Measurements from ENCODE around the gene AMT.

Gene AMT

DNA sequence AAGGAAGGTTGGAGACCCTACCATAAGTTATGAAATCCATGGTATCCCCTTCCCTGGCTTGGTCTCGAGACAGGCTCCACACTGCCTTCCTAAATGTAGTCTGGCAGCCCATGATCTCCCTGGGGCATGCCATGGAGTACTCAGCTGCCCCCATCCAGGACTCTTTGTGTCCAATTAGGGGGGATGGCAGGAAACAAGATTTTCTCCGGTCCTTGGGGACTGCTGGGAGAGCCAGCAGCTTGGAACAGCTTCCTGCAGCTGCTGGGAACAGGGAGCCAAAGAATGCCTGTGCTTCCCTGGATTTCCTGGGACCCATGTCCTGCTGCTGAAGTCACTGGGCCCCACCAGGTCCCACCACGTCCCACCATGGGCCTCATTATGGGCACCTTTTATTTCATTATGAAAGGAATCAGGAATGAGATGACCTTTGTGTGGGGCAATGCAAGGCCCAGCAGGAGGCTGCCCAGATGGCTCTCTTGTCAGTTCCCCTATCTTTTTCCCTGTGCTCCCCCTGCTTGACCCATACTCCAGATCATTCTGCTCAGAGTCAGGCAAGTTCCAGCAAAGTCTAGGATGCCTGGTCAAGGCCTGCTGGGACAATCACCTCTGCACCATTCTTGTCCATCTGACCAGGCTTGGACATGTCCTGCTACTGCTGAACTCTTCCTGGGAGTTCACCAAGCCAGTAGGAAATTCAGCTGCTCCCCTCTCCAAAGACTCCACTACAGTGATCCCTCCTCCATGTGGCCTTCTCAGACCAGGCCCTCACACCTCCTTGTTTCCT lies 32.8 kb upstream of the AMT start:
- H3K36me3 ChIP-seq (ENCODE audit: control insufficient read depth, insufficient read depth, low read length), result no peaks in the 10 kb centered on the region
- TF ChIP-seq, protein P1, sequence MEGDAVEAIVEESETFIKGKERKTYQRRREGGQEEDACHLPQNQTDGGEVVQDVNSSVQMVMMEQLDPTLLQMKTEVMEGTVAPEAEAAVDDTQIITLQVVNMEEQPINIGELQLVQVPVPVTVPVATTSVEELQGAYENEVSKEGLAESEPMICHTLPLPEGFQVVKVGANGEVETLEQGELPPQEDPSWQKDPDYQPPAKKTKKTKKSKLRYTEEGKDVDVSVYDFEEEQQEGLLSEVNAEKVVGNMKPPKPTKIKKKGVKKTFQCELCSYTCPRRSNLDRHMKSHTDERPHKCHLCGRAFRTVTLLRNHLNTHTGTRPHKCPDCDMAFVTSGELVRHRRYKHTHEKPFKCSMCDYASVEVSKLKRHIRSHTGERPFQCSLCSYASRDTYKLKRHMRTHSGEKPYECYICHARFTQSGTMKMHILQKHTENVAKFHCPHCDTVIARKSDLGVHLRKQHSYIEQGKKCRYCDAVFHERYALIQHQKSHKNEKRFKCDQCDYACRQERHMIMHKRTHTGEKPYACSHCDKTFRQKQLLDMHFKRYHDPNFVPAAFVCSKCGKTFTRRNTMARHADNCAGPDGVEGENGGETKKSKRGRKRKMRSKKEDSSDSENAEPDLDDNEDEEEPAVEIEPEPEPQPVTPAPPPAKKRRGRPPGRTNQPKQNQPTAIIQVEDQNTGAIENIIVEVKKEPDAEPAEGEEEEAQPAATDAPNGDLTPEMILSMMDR (IDR thresholded peaks at IDR 0.05), result no peak
- H3K27ac ChIP-seq, result no peak overlapping the region
- H3K4me2 ChIP-seq (ENCODE audit: low read length), result no peak overlapping the region
- H3K4me1 ChIP-seq, result no peaks in the 10 kb centered on the region
- H3K9ac ChIP-seq, result no peak overlapping the region
- H3K27me3 ChIP-seq (ENCODE audit: control insufficient read depth, insufficient read depth, low read length), result no peaks in the 10 kb centered on the region
- no peaks in the 10 kb centered on the region for H3K9me3 ChIP-seq (ENCODE audit: control insufficient read depth, low read length)
- H3K79me2 ChIP-seq, result no peaks in the 10 kb centered on the region
- H2AFZ ChIP-seq, result no peak overlapping the region
- H3K4me3 ChIP-seq (ENCODE audit: low read depth, low read length), result no peak overlapping the region

DNA sequence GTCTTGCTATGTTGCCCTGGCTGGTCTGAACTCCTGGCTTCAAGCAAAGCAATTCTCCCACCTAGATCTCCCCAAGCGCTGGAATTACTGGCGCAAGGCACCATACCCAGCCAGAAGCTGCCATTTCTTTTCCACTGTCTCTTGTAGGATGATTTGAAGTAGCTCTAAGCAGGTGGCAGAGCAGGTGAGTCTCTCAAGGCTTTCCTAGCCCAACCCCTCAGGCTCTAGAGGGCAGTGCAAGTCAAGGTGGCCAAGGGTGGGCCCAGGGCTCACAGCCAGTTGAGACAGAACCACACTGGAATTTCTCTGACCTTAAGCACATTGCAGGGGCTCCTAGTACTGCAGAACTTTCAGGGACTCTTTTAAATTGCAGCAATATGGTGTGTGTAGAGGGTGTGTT lies 32.2 kb upstream of the AMT start:
- Histone ChIP-seq H3K36me3 (ENCODE audit: control insufficient read depth, insufficient read depth, low read length) (no peaks in the 10 kb centered on the region), H3K27ac (no peak overlapping the region), H3K79me2 (no peaks in the 10 kb centered on the region), H2AFZ (peak overlapping the region; percentile 56), H3K4me3 (ENCODE audit: low read depth, low read length) (no peak overlapping the region), H3K4me1 (no peaks in the 10 kb centered on the region), H3K4me2 (ENCODE audit: low read length) (no peak overlapping the region), H3K27me3 (ENCODE audit: control insufficient read depth, insufficient read depth, low read length) (no peaks in the 10 kb centered on the region), H3K9ac (no peak overlapping the region), H3K9me3 (ENCODE audit: control insufficient read depth, low read length) (no peaks in the 10 kb centered on the region)
- TF ChIP-seq, protein P1 (IDR thresholded peaks at IDR 0.05), result peak; percentile 48

DNA sequence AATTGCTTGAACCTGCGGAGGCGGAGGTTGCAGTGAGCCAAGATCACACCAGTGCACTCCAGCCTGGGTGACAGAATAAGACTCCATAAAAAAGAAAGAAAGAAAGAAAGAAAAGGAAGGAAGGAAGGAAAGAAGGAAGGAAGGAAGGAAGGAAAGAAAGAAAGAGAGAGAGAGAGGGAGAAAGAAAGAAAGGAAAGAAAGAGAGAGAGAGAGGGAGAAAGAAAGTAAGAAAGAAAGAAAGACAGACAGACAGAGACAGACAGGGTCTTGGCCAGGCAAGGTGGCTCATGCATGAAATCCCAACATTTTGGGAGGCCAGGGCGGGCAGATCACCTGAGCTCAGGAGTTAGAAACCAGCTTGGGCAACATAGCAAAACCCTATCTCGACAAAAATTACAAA lies 31.3 kb upstream of the AMT start:
- H3K36me3 ChIP-seq (ENCODE audit: control insufficient read depth, insufficient read depth, low read length), result no peaks in the 10 kb centered on the region
- TF ChIP-seq, protein P1 (IDR thresholded peaks at IDR 0.05), result no peak
- no peaks in the 10 kb centered on the region for H3K79me2 ChIP-seq
- H3K4me2 ChIP-seq (ENCODE audit: low read length), result no peak overlapping the region
- no peaks in the 10 kb centered on the region for H3K27me3 ChIP-seq (ENCODE audit: control insufficient read depth, insufficient read depth, low read length)
- H3K4me1 ChIP-seq, result no peaks in the 10 kb centered on the region
- H3K9ac ChIP-seq, result no peak overlapping the region
- no peak overlapping the region for H3K27ac ChIP-seq
- H2AFZ ChIP-seq, result no peak overlapping the region
- H3K9me3 ChIP-seq (ENCODE audit: control insufficient read depth, low read length), result no peaks in the 10 kb centered on the region
- H3K4me3 ChIP-seq (ENCODE audit: low read depth, low read length), result no peak overlapping the region

DNA sequence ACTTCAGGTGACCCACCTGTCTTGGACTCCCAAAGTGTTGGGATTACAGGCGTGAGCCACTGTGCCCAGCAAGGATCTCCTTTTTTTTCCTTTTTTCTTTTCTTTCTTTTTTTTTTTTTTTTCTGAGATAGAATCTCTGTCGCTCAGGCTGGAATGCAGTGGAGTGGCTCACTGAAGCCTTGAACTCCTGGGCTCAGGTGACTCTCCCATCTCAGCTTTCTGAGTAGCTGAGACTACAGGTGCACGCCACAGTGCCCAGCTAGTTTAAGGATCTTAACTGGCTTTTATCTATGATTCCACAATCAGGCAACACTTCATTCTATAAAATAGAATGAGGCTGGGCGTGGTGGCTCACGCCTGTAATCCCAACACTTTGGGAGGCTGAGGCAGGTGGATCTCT lies 23.1 kb upstream of the AMT start:
- Histone ChIP-seq H3K4me3 (ENCODE audit: low read depth, low read length) (no peak overlapping the region), H3K9ac (no peak overlapping the region), H3K79me2 (no peaks in the 10 kb centered on the region), H2AFZ (no peak overlapping the region), H3K4me2 (ENCODE audit: low read length) (no peak overlapping the region), H3K27ac (no peak overlapping the region), H3K4me1 (no peaks in the 10 kb centered on the region), H3K9me3 (ENCODE audit: control insufficient read depth, low read length) (no peaks in the 10 kb centered on the region), H3K36me3 (ENCODE audit: control insufficient read depth, insufficient read depth, low read length) (no peaks in the 10 kb centered on the region), H3K27me3 (ENCODE audit: control insufficient read depth, insufficient read depth, low read length) (no peaks in the 10 kb centered on the region)
- TF ChIP-seq, protein P1 (IDR thresholded peaks at IDR 0.05), result no peak

DNA sequence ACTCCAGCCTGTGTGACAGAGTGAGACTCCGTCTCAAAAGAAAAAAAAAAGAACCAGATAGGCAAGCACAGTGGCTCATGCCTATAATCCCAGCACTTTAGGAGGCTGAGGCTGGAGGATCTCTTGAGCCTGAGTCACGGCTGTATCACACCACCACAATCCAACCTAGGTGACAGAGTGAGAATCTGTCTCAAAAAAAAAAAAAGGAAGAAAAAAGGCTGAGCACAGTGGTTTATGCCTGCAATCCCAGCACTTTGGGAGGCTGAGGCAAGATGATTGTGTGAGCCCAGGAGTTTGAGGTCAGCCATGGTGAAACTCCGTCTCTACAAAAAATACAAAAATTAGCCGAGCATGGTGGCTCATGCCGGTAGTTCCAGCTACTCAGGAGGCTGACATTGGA lies 12.5 kb upstream of the AMT start:
- no peak overlapping the region for H3K9ac ChIP-seq
- no peaks in the 10 kb centered on the region for H3K9me3 ChIP-seq (ENCODE audit: control insufficient read depth, low read length)
- H2AFZ ChIP-seq, result no peak overlapping the region
- H3K27ac ChIP-seq, result no peak overlapping the region
- no peak overlapping the region for H3K4me3 ChIP-seq (ENCODE audit: low read depth, low read length)
- TF ChIP-seq, protein P1 (IDR thresholded peaks at IDR 0.05), result no peak
- H3K36me3 ChIP-seq (ENCODE audit: control insufficient read depth, insufficient read depth, low read length), result no peaks in the 10 kb centered on the region
- H3K27me3 ChIP-seq (ENCODE audit: control insufficient read depth, insufficient read depth, low read length), result no peaks in the 10 kb centered on the region
- no peak overlapping the region for H3K4me2 ChIP-seq (ENCODE audit: low read length)
- no peaks in the 10 kb centered on the region for H3K79me2 ChIP-seq
- no peaks in the 10 kb centered on the region for H3K4me1 ChIP-seq

All from parathyroid adenoma (tissue), 2 donors.